Measurements from ENCODE around the gene S100A4. TPM values are rescaled to one million over a fixed set of nuclear protein-coding genes. Genes with fewer than 3 reads are reported as not detected.
A peak's percentile ranks its signal among the peaks of the same experiment; 100 is the strongest.
"Not testable (repeated sequence)": the region's sequence is repeated elsewhere in the genome, so short reads cannot be mapped to it uniquely, and the experiment has no call there.

S100A4 gene
- total RNA-seq, 2 donors from 2014 or later: 186 to 368 TPM

DNA sequence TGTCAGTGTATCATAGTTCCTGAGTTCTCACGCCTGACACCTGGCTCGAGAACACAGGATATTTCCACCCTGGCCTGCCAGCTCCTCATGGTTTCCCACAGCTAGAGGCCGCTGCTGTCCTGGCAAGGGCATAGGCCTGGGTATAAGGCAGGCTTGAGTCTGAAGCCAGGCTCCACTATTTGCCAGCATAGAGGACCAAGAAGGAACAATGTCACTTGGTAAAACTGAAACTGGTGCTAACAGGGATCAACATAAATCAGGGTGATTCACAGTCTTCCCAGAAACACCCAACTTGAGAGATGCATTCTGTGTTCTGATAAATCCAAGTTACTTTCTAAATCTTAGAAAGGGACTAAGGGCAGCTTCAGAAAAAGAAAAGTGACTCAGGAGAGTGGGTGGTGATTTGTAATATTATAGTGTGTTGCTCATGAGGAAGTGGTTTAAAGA lies 27.0 kb upstream of the S100A4 start:
- peak overlapping the region; percentile 15 to 95 for H3K27ac Mint-ChIP-seq

DNA sequence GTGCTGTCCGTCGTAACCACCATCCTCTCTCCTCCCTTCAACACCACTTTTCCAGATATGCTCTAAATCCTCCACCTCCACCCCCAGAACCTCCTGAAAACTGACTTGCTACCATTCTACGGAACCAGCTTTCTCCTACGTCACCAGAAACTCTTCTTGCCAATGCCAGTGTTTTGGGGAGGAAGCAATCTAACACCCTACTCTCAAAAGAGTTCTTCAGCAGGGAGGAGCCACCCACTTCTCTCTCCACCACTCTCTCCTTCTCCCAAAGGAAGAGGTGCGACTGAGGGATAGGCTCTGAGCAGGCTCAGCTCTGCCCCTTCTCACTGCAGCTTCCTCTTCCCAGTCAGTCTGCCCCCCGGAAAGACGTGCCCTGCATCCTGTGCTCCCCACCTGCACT lies 26.1 kb upstream of the S100A4 start:
- H3K27ac Mint-ChIP-seq: peak overlapping the region; percentile 15 to 95
- peaks cover 0 to 4% of the 10 kb centered on the region in 2 donors for H3K36me3 Mint-ChIP-seq
- peaks cover 0 to 4% of the 10 kb centered on the region in 2 donors for H3K9me3 Mint-ChIP-seq
- no peak for DNase-seq (ENCODE audit: low spot score in 2 of 2)
- ATAC-seq: no peak

More for the DNA sequence above, 27.0 kb upstream of the S100A4 start:
- peaks cover 0 to 4% of the 10 kb centered on the region in 2 donors for H3K36me3 Mint-ChIP-seq
- ATAC-seq: peak; percentile 83 to 84
- peaks cover 0 to 4% of the 10 kb centered on the region in 2 donors for H3K9me3 Mint-ChIP-seq
- peak; percentile 62 to 76 for DNase-seq (ENCODE audit: low spot score in 2 of 2)

DNA sequence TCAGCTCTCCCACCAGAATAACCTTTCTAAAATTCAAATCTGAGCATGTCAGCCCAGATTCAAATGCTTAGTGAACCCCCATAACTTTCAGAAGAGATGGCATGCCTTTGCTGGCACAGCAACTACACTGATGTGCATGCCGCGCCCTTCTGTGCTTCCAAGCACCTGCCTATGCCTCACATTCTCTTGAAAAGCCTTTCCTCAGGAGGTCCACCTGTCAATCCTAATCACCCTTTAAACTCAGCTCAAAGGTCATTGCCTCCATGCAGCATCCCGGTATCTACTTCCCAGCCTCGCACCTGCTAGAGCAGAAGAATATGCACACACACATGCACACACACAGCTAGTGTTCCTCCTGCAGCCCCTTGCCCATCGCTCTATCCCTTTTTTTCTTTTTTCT lies 25.3 kb upstream of the S100A4 start:
- peaks cover 0 to 4% of the 10 kb centered on the region in 2 donors for H3K9me3 Mint-ChIP-seq
- peak overlapping the region in 1 of 2 donors; percentile 95 for H3K27ac Mint-ChIP-seq
- no peak for ATAC-seq
- H3K36me3 Mint-ChIP-seq: peaks cover 0 to 4% of the 10 kb centered on the region in 2 donors
- no peak for DNase-seq (ENCODE audit: low spot score in 2 of 2)

DNA sequence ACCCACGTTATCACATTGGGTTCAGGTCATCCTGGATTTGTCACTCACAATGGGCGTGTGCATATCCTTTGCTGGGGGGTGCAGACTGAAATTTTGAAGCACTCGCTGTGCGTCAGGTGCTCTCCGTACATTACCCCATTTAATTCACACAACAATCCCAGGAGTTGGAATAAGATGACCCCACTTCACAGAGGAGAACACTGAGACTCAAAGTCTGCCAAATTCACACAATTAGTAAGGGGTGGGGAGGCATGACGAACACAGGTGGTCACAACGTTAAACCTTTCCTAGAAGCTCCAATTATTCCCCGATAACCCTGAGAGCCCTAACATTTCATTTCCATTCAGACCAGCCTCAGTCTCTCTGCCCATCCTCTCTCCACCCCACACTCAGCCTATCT lies 23.9 kb upstream of the S100A4 start:
- Mint-ChIP-seq H3K27ac (peak overlapping the region in 1 of 2 donors; percentile 81), H3K36me3 (peaks cover 0 to 4% of the 10 kb centered on the region in 2 donors), H3K9me3 (peaks cover 0 to 4% of the 10 kb centered on the region in 2 donors)
- ATAC-seq (no peak), DNase-seq (ENCODE audit: low spot score in 2 of 2) (no peak)

DNA sequence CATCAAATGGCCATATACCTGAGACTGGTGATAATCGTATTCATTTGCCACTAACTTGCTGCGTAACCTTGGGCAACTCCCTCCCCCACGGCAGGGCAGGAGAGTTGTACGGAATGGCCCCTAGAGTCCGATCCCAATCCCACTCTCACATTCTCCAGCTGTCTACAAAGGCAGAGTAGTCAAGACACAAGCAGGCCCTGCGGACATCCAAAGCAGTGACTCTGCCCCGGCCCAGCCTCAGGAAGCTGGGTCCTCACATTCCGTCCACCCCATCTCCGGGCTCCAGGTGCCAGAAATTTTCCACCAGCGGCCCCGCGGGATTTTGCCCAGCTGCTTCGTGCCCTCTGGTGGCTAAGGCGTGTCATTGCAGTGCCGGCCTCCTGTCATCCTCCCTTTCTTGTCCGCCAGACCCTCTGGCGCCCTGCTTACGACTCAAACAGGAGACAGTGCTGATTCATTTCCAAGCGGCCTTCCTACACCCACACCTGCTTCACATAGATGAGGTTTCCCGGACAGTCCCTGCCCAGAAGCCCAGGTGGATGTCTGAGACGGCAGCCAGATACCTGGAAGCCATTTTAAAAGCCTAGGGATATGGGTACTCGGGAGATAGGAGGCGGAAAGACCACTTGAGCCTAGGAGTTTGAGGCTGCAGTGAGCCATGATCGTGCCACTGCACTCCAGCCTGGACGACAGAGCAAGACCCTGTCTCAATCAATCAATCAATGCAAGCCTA lies 22.9 kb upstream of the S100A4 start:
- Mint-ChIP-seq H3K9me3 (peaks cover 0 to 4% of the 10 kb centered on the region in 2 donors), H3K27ac (peak overlapping the region; percentile 81 to 92), H3K36me3 (peaks cover 0 to 4% of the 10 kb centered on the region in 2 donors)
- ATAC-seq: peak; percentile 26 to 28
- DNase-seq (ENCODE audit: low spot score in 2 of 2): peak; percentile 87 to 90

DNA sequence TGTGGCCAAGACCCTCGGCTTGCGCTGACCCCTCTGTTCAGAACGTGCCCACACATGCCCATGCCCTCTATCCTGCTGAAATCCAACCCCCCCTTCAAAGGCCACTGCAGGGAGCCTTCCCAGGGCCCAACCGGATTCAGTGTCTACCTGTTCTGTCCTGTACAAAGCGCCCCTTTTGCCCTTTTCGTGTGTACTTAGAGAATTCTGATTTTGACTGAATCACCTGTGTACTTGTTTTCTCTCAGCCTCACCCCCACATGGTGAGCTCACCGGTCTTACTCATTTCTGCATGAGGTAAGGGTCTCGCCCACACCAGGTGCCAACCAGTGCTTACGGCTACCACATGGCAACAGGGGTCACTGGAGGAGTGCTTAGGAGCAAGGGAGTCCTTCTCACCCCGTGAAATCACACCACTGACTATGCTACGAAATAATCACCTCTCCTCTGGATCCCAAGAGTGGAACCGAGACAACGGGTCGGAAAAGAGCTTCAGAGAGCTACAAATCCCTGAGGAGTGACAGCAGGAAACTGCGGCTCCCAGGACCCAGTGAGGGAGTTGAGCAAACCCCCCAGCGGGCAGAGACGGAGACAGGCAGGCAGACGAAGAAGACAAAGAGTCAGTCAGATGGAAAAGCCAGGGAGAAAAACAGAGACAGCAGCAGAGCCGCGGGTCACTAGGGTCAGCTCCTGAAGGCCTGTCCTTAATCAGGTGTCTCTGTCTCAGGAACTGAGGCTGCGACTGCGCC lies 22.2 kb upstream of the S100A4 start:
- H3K9me3 Mint-ChIP-seq: no peaks in the 10 kb centered on the region
- peak; percentile 32 to 68 for ATAC-seq

DNA sequence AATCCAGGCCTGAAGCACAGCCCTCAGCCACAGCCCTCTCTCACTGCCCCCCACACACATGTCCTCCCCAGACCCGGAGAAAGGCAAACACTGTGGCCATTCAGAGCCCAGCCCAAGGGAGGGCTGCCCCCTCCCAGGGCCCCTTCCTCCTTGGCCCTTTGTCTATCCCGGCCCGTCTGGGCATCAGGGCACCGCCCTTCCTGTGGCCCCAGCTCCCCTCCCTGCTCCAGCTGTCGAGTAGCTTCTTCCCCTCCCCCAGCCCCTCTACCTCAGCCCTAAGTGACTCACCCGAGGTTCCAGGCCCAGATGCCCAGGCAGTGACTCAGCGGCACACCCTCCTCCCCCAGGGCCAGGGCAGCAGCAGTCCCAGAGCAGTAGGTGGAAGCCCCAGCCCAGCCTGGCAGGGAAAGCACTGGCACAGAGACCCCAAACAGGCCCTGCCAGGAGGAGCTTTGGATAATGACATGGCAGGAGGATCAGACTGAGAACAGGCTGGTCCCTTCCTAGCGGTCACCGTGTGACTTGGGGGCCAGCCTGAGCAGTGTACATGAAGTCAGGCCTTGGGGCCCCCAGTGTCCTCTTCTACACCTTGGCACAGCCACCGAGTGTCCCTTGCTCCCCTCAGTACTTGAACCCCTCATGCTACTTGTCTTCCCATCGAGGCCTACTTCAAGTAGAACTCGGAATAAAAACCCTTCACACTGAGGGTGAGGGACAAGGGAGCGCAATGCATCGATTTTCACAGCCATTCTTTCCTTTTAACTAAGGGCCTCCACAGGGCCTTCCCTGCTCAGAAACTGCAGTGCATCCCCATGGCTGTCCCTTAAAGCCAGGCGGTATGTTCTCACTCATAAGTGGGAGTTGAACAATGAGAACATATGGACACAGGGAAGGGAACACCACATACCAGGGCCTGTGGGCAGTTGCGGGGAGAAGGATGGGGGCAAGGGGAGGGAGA lies 21.1 kb upstream of the S100A4 start:
- no peaks in the 10 kb centered on the region for H3K36me3 Mint-ChIP-seq
- peak overlapping the region; percentile 91 to 96 for H3K27ac Mint-ChIP-seq
- H3K9me3 Mint-ChIP-seq: no peaks in the 10 kb centered on the region
- peak; percentile 84 to 91 for DNase-seq (ENCODE audit: low spot score in 2 of 2)
- ATAC-seq: peak; percentile 85

More for the DNA sequence above, 22.2 kb upstream of the S100A4 start:
- Mint-ChIP-seq H3K27ac (peak overlapping the region; percentile 81 to 99), H3K36me3 (no peaks in the 10 kb centered on the region)
- DNase-seq (ENCODE audit: low spot score in 2 of 2): peak; percentile 67 to 72

DNA sequence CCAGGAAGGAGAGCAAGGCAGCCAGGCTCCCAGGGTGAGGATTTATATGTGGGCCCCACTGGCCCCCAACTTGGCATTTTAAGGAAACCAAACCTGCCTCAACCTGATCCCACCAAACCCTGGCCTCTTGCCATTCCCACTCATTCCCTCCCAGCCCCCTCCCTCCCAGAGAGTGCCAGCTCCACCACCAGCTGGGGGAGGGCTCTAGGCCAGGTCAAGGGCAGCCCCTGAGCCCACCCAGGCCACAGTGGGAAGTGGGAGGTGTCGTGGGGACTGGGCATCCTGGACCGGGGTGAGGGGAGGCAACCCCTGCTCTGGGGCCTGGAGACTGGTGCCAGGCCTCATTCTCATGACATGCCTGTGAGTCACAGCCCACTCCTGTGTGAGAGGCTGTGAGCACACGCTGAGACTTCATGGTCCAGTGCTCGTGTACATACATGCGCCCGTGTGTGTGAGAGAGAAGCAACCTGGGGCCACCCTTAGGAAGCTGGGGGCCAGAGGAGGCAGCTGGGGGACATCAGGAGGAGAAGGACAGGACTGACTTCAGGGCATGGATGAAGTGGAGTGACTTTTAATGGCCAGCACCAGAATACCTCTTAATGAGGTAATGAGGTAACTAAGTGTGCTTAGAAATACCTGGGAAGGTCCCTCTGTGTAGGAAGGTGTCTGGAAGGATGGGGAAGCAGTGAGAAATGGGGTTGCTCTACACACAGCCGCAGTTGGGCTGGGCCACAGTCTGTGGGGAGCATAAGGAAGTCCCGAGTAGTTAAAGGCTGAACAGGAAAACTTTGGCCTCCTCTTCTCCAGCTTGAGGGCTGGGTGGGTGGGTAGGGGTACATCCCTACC lies 20.1 kb upstream of the S100A4 start, which contains the start of gene S100A2:
Gene S100A2, minus strand, starts transcription at position 316 of the 846 bp plus-strand sequence. CDS start 1,967 bp downstream, outside the sequence.
- H3K27ac Mint-ChIP-seq: peak within 1 kb of the TSS; percentile 91 to 100
- ATAC-seq: peak; percentile 54 to 71
- H3K9me3 Mint-ChIP-seq: no peaks in the 10 kb centered on the region
- H3K36me3 Mint-ChIP-seq: no peaks in the 10 kb centered on the region
- DNase-seq (ENCODE audit: low spot score in 2 of 2): peak; percentile 55 to 77

DNA sequence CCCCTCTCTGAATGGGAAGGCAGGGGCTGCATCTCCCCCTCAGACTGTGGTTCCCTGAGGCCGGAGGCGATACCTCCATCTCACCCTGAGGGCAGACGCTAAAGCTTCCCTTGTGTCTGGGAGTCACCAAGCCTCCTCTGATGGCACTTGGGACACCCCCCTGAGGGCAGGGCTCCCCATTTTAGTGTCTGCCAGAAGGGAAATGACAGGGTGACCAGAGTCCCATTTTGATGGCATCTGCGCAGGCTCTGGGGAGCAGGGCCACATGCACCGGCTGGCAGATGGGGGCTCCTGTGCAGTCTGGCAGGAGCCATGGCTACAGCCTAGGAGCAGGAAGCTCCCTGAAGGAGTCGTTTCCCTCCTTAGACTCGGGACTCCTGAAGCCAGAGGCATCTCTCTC lies 18.4 kb upstream of the S100A4 start:
- Mint-ChIP-seq H3K27ac (no peak overlapping the region), H3K9me3 (no peaks in the 10 kb centered on the region), H3K36me3 (no peaks in the 10 kb centered on the region)
- ATAC-seq (no peak), DNase-seq (ENCODE audit: low spot score in 2 of 2) (no peak)

DNA sequence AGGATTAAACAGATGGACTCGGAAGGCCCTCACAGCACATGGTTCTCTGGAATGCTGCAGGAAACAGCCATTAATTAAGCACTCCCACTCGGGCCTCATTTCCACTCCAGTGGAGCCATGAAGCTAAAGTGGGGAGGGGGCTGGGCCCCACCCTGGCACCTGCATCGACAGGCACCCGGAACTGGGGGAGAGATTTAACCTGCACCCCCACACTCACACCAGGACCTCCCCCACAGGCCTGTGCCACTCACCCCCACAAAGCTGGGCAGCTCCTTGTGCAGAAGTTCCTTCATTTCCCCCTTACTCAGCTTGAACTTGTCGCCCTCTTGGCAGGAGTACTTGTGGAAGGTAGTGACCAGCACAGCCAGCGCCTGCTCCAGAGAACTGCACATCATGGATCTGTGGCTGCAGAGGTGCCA lies 17.9 kb upstream of the S100A4 start:
- no peak overlapping the region for H3K27ac Mint-ChIP-seq
- DNase-seq (ENCODE audit: low spot score in 2 of 2) (no peak), ATAC-seq (no peak)
- no peaks in the 10 kb centered on the region for H3K36me3 Mint-ChIP-seq
- H3K9me3 Mint-ChIP-seq: no peaks in the 10 kb centered on the region

DNA sequence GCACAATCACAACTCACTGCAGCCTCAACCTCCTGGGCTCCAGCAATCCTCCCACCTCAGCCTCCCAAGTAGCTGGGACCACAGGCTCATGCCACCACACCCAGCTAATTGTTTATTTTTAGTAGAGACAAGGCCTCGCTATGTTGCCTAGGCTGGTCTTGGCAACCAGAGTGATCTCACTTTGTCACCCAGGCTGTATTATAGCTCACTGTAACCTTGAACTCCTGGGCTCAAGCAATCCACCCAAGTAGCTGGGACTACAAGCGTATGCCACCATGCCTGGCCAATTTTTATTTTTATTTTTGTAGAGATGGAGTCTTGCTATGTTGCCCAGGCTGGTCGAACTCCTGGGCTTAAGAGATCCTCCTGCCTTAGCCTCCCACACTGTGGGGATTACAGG lies 16.4 kb upstream of the S100A4 start:
- not testable (repeated sequence) for ATAC-seq; H3K9me3 Mint-ChIP-seq; H3K36me3 Mint-ChIP-seq; DNase-seq (ENCODE audit: low spot score in 2 of 2)
- peak overlapping the region in 1 of 2 donors; percentile 39 for H3K27ac Mint-ChIP-seq

DNA sequence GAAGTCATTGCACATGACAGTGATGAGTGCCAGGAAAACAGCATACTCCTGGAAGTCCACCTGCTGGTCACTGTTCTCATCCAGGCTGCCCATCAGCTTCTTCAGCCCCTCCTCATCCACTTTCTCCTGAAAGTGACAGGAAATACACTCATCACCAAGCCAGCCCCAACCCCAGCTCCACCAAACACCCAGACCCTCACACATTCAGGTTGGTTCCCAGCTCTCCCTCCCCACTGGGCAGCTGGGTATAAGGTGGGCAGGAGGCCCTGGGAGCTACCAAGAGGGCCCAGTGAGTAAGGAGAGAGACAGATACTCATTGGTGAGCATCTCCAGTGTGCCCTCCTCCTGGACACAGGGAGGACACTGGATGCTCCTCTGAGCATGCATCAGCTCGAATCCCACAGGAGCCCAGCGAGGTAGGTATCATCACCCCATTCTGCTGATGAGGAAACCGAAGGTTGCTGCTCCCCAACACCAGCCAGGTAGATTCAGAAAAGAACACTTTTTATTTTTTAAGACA lies 15.9 kb upstream of the S100A4 start:
- peak overlapping the region; percentile 39 to 44 for H3K27ac Mint-ChIP-seq
- H3K9me3 Mint-ChIP-seq: no peaks in the 10 kb centered on the region
- no peak for ATAC-seq
- DNase-seq (ENCODE audit: low spot score in 2 of 2): no peak
- H3K36me3 Mint-ChIP-seq: no peaks in the 10 kb centered on the region

DNA sequence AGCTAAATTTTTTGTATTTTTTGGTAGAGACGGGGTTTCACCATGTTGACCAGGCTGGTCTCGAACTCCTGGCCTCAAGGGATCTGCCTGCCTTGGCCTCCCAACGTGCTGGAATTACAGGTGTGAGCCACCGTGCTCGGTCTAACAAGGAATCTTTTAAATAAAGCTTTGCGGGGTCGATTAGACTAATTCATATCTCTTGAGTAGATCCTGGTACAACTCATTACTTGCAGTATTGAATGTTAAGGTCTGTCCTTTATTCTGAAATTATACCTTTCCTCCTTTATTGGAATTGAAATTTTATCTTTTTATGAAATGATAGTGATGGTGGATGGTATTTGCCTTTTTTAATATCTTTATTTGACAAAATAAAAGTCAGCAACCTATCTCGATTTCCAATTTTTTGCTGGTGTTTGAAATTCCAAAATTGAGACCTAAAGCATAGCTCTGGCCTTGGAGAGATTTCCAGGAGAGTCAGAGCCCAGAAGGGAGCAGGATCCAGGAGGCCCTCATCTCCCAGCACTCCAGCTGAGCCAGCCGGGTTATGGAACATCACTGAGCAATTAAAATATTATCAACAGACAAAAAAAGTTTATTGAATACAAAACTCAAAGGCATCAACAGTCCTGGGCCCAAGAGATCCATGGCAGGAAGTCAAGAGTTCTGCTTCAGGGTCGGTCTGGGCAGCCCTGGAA lies 15.3 kb upstream of the S100A4 start:
- Mint-ChIP-seq H3K36me3 (no peaks in the 10 kb centered on the region), H3K27ac (peak overlapping the region in 1 of 2 donors; percentile 39), H3K9me3 (no peaks in the 10 kb centered on the region)

DNA sequence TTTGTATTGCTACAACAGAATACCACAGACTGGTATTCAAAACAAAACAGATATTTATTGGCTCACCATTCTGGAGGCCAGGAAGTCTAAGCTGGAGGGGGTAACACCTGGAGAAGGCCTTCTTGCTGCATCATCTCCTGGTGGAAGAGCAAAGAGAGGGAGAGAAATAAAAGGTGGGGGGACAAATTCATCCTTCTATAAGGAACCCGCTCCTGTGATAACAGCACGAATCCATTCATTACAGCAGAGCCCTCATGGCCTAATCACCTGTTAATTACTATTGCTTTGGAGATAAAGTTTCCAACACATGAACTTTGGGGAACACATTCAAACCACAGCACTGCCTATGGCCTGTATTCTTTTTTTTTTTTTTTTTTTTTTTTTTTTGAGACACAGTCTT lies 14.6 kb upstream of the S100A4 start:
- DNase-seq (ENCODE audit: low spot score in 2 of 2) (no peak), ATAC-seq (no peak)
- no peaks in the 10 kb centered on the region for H3K9me3 Mint-ChIP-seq
- no peaks in the 10 kb centered on the region for H3K36me3 Mint-ChIP-seq
- H3K27ac Mint-ChIP-seq: peak overlapping the region in 1 of 2 donors; percentile 50

More for the DNA sequence above, 15.3 kb upstream of the S100A4 start:
- DNase-seq (ENCODE audit: low spot score in 2 of 2): no peak
- ATAC-seq: no peak

DNA sequence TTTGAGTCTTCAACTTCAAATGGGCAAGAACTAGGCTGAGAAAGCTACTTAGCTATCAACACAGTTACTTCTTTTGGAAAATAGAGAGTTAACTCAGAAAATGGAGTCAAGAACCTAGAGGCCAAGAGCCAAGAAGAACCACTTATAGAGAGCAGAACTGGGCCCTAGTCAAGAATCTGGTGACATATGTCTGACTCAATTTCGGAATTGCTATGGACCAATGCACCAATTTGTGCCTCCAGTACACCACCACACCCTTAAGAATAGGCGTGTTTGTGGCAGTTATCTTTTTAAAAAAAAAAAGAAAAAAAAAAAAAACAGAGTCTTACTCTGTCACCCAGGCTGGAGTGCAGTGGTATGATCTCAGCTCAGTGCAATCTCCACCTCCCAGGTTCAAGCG lies 12.3 kb upstream of the S100A4 start:
- ATAC-seq (no peak), DNase-seq (ENCODE audit: low spot score in 2 of 2) (no peak)
- Mint-ChIP-seq H3K36me3 (no peaks in the 10 kb centered on the region), H3K9me3 (no peaks in the 10 kb centered on the region), H3K27ac (no peak overlapping the region)

All from activated naive CD4-positive, alpha-beta T cell treated with anti-CD3 and anti-CD28 coated beads, Interleukin-2, amount 50 U/mL, for 72 hours (primary cell).